GM20431 (cell line): ENCODE results near the gene PXYLP1.

ENCODE experiments used
- in situ Hi-C: fragments of 300-500 bp; cut with MseI, MboI; formaldehyde crosslinking; loops from one replicate; pipeline ENCODE4 v1.15.0; 2020; ENCODE audit warnings: low sequenced_read_pairs; ENCODE audit not compliant: unreplicated experiment

PXYLP1 gene

GRCh38 chr3:141268306-141268705 lies 36.7 kb downstream of the PXYLP1 start:
- in situ Hi-C loops = no loop called here

- in situ Hi-C loops = no loop called here
These were observed 37.2 kb downstream of the PXYLP1 start for GRCh38 chr3:141268791-141269190.

- in situ Hi-C loops = no loop called here
These were observed 38.3 kb downstream of the PXYLP1 start for GRCh38 chr3:141269961-141270360.

GRCh38 chr3:141271279-141272030 lies 39.8 kb downstream of the PXYLP1 start:
- in situ Hi-C loops = no loop called here

- in situ Hi-C loops = no loop called here
These were observed 41.5 kb downstream of the PXYLP1 start for GRCh38 chr3:141272906-141273662.

- in situ Hi-C loops = no loop called here
These were observed 42.2 kb downstream of the PXYLP1 start for GRCh38 chr3:141273700-141274410.

GRCh38 chr3:141274411-141275031 lies 42.9 kb downstream of the PXYLP1 start:
- in situ Hi-C loops = no loop called here

- in situ Hi-C loops = no loop called here
These were observed 43.4 kb downstream of the PXYLP1 start for GRCh38 chr3:141275032-141275422.

- in situ Hi-C loops = no loop called here
These were observed 43.9 kb downstream of the PXYLP1 start for GRCh38 chr3:141275511-141275910.

GRCh38 chr3:141275973-141276372 lies 44.3 kb downstream of the PXYLP1 start:
- in situ Hi-C loops = no loop called here

- in situ Hi-C loops = no loop called here
These were observed 44.8 kb downstream of the PXYLP1 start for GRCh38 chr3:141276398-141276797.

- in situ Hi-C loops = no loop called here
These were observed 45.8 kb downstream of the PXYLP1 start for GRCh38 chr3:141277451-141277850.

GRCh38 chr3:141278196-141279076 lies 46.8 kb downstream of the PXYLP1 start:
- in situ Hi-C loops = no loop called here

GRCh38 chr3:141279077-141279967 lies 47.7 kb downstream of the PXYLP1 start:
- in situ Hi-C loops = no loop called here

- in situ Hi-C loops = no loop called here
These were observed 48.5 kb downstream of the PXYLP1 start for GRCh38 chr3:141280086-141280485.

- in situ Hi-C loops = no loop called here
These were observed 49.1 kb downstream of the PXYLP1 start for GRCh38 chr3:141280690-141281089.

GRCh38 chr3:141285570-141285969 lies 53.9 kb downstream of the PXYLP1 start:
- in situ Hi-C loops = no loop called here

GRCh38 chr3:141286856-141287255 lies 55.2 kb downstream of the PXYLP1 start:
- in situ Hi-C loops = no loop called here

GRCh38 chr3:141287326-141287725 lies 55.7 kb downstream of the PXYLP1 start:
- in situ Hi-C loops = no loop called here
